GM19455 (cell line): ENCODE results near the gene CDYL2.
A peak's percentile ranks its signal among the peaks of the same experiment; 100 is the strongest.

Experiments used
- ATAC-seq: cut with Tn5 transposase; IDR thresholded peaks from one replicate; pipeline ENCODE4 v1.9.1; 2021; ENCODE audit not compliant: unreplicated experiment

The CDYL2 gene

DNA sequence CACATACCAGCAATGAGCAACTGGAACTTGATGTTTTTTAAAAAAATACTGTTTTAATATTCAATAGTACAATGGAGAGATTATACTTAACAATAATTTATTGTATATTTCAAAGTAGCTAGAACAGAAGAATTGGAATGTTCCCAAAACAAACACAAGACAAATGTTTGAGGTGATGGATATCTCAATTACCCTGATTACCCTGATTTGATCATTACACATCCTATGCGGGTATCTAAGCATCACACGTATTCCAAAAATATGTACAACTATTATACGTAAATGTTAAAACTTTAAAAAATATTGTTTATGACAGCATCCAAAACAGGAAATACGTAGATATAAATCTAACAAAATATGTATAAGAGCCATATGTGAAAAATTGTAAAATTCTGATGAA is 166.8 kb downstream of the CDYL2 start:
- no peak for ATAC-seq

- ATAC-seq: no peak
These were observed 172.8 kb downstream of the CDYL2 start for GRCh38 chr16:80631581-80631980.

DNA sequence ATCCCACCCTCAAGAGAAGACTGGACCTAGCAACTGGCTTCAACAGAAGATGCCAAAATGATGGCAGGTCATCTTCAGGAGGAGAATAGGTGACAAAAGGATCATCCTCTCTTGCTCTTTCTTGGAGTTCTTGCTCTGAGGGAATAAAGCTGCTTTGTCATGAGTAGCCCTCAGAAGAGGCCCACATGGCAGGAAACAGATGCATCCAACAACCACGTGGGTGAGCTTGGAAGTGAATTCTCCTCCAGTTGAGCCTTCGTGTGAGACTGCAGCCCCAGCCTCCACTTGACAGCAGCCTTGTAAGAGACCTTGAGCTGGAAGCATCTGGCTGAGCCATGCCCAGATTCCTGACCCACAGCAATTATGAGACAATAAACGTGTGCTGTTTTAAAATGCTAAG is 176.1 kb downstream of the CDYL2 start:
- ATAC-seq: no peak

- ATAC-seq: peak; percentile 92
These were observed 177.3 kb downstream of the CDYL2 start for GRCh38 chr16:80627108-80627507.

DNA sequence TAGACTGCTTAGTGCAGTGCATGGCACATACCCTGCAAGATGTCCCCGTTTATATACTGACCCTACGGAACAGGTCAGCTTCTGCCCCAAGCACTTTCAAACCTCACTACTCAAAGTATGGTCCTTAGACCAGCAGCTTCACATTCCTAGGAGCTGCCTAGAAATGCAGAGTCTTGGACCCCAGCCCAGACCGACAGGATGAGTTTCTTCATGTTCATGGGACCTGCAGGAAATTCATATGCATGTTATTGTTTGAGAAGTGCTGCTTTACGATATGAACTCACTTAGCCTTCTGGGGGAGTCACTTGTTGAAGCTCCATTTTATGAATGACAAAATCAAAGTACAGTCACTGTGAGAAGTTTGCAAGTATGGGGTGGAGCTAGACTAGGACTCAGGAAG is 181.0 kb downstream of the CDYL2 start:
- ATAC-seq: no peak

DNA sequence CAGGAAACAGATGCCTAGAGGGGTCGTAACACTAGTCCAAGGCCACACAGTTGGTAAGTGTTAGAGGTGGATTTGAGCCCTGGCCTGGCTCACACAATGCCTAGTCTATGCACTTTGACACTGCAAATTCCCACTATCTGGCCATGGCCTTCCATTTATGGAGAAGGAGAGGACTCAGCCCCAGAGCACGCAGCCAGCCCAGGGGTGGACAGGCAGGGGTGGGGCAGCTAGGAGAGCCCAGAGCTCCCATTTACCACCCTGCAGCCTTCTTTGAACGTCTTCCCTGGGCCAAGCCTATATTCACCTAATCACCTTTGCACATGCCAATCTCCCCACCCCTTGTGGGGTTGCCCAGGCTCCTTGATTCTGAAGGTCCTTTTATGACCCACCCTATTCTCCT is 182.4 kb downstream of the CDYL2 start:
- no peak for ATAC-seq

- ATAC-seq: no peak
These were observed 183.4 kb downstream of the CDYL2 start for GRCh38 chr16:80620736-80621605.

DNA sequence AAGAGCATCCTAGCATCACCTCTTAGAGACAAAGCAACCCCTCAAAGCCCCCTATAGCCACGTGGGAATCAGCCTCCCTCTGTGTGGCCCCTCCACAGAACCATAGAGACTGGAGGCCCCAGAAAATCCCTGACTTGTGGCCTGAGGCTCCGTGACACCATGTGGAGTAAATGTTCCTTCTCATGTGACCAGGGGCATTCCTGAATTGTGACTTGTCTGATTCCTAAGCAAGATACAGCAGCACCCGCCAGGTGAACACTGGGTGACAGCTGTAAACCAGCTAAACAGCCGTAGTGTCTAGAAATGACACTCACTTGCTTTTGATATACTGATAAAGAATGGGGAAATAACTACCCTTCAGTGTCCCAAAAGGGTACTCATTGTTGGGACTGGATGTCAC is 184.6 kb downstream of the CDYL2 start:
- no peak for ATAC-seq

- ATAC-seq: no peak
These were observed 185.3 kb downstream of the CDYL2 start for GRCh38 chr16:80618862-80619648.

DNA sequence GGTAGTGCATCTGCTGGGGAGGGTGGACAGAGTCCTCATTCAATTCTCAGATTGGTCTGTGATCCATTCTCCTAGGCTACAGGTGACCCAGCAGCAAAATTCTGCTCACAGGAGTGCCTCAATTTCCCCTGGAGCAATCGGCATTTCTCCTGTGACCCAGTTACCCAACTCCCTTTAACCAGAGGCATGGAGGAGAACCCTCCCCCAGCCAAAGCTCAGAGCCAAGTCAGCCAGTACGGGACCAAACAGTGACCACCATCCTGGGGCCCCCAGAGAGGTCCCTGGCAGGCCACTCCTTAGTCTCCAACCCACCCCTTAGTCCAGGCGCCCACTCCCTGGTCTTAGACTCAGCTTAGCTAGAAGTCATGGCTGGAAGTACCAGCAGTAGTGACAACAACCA is 188.0 kb downstream of the CDYL2 start:
- no peak for ATAC-seq

- no peak for ATAC-seq
These were observed 188.7 kb downstream of the CDYL2 start for GRCh38 chr16:80615735-80616134.

GRCh38 chr16:80614908-80615671 is 189.3 kb downstream of the CDYL2 start:
- no peak for ATAC-seq

DNA sequence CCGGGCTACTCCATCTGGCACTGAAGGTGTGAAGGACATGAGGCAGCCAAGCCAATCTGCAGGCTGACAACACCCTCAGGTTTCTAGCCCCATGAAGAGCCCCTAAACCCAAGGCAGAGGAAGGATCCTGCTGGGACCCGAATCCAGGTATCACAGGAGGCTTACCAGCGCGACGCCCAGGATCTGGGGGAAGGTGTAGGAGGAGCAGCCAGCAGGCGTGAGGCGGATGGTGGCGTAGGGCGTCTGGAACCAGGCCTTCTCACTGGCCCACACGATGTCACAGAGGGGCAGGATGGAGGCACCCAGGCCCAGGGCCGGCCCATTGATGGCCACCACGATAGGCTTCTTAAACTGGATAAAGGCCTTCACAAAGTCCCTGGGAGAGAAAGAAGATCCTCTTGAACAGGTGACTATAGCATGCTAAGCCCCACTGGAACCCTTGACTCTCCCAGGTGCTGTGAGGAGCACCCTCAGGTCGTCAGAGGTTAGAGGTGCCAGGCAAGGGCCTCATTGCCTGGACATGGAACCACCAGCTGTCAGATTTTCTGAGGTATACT is 191.9 kb downstream of the CDYL2 start:
- ATAC-seq: no peak

DNA sequence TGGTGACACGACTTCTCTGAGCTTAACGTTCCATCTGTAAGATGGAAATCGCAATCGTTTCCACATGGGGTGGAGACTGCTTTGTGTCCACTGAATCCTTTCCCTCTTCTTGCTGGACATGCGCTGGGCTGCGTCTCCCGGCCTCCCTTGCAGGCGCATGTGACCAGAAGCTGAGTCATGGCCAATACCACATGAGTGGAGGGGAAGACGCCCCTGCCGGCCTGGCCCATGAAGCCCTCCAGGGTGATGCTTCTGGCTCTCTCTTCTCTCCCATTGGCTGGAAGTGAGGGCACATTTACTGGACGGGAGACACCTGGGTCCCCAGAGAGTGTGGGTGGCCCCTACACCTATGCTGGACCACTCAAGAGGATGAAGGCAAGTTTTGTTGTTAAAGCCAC is 192.5 kb downstream of the CDYL2 start:
- ATAC-seq: no peak

- no peak for ATAC-seq
These were observed 193.0 kb downstream of the CDYL2 start for GRCh38 chr16:80611171-80611929.

DNA sequence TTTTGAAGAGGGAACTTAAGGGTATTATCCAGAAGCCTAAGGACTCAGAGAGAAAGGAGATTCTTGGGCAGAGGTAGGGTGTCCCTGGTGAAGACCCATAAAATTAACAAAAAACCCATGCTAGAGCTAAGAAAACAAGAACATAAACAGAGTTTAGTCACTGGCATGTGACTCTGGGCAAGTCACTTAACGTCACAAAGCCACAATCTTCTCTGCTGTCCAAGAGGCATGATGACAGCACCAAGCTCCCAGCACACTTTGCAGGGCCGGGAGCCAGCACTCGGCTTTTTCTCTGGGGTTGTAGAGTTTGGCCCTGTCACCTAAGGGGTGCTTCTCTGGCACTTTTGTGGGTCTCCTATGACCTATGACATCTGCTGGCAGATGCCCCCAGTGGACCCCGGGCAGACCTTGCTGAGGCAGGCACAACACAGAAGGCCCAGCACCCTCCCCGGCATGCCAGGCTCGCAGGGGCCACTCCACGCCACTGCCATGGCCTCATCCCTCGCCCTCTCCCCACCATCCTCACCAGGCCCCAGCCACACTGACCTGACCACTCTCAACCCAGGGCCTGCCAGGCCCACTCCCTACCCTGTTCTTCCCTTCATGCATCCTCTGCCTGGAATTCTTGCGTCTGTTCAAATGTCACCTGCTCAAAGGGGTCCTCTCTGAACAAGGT is 193.8 kb downstream of the CDYL2 start:
- ATAC-seq: no peak

GRCh38 chr16:80608946-80609345 is 195.5 kb downstream of the CDYL2 start:
- ATAC-seq: no peak

GRCh38 chr16:80607204-80607603 is 197.2 kb downstream of the CDYL2 start:
- no peak for ATAC-seq

GRCh38 chr16:80606221-80606766 is 198.1 kb downstream of the CDYL2 start:
- ATAC-seq: no peak
